Glomerular endothelial cell (primary cell): ENCODE data around the gene OXT. TPM values are rescaled to one million over a fixed set of nuclear protein-coding genes. Genes with fewer than 3 reads are reported as not detected.

Experiments used
- DNase-seq: peaks from one replicate; pipeline ENCODE4 v3.0.0-alpha.2; 2011; ENCODE audit warnings: low read depth, low spot score; ENCODE audit errors: extremely low read depth
- total RNA-seq: library from RNA; depleted of rRNA; stranded (reverse); fragments of >200 nt; gene quantifications from 2 replicates; pipeline ENCODE4 v1.2.3, GENCODE V29; 2015

The OXT gene
- total RNA-seq, 1 donor from 2014 or later = not detected

- no peak for DNase-seq
Observed at GRCh38 chr20:3084283-3084985, 13.0 kb downstream of the OXT start, which contains the start of gene AVP. Gene AVP, minus strand, starts transcription at chr20:3084724. Its CDS starts 50 bp downstream, at chr20:3084674.

DNA sequence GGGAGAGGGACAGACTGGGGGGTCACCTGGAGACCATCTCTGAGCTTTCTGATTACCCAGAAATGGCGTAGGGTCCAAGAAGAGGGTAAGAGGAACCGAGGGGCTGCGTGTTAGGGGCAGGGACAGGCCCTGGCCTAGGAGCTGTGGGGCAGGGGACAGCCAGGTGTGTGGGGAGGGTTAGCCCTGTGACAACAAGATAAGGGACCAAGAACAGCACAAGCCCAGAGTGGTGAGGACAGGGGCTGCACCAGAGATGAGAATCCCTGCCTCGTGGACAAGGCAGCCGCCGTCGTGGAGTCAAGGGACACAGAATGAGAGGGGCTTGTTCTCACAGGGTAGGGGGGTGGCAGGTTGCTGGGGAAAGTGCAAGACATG lies 13.6 kb downstream of the OXT start:
- DNase-seq = no peak

DNA sequence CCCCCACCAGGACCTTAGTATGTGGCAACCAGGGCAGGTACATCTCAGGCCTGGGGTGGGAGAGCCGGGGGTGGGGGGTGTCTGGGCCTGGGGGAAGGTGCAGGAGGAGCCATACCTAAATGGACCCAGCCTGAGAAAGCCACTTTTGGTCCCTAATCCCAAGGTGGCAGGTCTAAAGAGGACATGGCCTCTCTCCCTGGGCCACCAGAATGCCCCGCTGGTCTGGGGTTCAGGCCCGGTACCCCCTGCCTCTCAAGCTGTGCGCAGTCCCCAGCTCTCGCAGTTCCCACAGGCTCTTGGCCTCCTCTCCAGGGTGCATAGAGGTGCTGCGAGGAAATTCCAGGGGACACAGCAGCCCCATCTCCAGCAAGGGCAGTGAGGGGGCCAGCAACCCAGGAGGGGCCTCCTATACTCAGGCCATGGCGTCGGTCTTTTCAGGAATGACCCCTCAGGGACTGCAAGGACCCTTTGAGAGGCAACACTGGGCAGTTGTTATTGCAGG lies 14.2 kb downstream of the OXT start:
- no peak for DNase-seq

DNA sequence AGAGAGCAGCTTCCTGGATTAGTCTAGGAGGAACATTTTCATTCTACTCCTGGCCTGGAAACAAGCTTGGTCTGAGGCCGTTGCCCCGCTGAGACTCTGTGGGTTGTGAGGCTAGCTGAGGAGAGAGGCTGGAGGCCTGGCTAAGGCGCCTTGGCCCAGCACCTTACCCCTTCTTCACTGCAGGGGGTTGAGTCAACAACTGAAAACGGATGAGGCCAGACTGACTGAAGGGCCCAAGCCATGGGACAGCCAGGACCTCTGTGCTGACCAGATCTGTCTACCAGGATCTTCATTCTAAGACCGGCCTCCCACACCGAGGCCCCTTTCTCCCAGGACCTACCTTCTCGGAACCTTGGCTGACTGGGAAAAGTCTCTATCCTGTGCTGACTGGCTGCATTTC lies 16.6 kb downstream of the OXT start:
- no peak for DNase-seq

DNA sequence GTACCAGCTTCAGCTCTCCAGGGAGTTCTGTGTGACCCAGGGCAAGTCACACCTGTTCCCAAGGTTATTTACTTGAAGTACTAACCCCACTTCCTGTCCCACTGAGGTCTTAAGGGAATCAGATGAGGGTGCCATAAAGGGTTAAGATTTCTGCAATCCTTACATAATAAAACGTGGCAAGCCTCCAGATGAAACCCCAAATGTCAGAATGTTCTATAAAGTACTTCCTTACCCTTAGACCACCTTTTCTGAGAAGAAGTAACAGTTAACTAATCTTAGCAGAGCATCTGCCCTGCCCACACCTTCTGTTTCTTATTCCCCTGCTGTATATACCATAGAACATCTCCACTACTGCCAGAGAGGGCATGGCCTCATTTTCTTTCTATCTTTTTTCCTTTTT lies 19.1 kb downstream of the OXT start:
- no peak for DNase-seq

GRCh38 chr20:3092611-3093379 lies 21.4 kb downstream of the OXT start:
- DNase-seq = no peak

GRCh38 chr20:3093861-3094361 lies 22.5 kb downstream of the OXT start:
- peak; percentile 37 for DNase-seq

GRCh38 chr20:3094848-3095629 lies 23.6 kb downstream of the OXT start:
- DNase-seq = no peak

GRCh38 chr20:3100480-3100879 lies 29.1 kb downstream of the OXT start:
- no peak for DNase-seq

DNA sequence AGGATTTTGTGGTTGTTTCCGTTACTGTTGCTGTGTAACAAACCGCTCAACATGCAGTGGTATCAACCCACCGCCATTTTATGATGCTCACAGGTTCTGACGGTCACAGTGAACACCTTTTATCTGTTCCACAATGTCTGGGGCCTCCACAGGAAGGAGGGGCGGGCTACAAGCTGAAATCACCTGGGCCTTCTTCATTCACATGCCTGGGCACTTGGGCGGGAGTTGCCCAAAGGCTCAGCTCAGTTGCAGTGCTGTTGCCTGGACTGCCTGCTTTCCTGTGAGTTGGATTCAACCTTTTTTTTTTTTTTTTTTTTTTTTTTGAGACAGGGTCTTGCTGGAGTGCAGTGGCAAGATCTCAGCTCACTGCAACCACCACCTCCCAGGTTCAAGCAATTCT lies 29.8 kb downstream of the OXT start:
- DNase-seq = no peak

DNA sequence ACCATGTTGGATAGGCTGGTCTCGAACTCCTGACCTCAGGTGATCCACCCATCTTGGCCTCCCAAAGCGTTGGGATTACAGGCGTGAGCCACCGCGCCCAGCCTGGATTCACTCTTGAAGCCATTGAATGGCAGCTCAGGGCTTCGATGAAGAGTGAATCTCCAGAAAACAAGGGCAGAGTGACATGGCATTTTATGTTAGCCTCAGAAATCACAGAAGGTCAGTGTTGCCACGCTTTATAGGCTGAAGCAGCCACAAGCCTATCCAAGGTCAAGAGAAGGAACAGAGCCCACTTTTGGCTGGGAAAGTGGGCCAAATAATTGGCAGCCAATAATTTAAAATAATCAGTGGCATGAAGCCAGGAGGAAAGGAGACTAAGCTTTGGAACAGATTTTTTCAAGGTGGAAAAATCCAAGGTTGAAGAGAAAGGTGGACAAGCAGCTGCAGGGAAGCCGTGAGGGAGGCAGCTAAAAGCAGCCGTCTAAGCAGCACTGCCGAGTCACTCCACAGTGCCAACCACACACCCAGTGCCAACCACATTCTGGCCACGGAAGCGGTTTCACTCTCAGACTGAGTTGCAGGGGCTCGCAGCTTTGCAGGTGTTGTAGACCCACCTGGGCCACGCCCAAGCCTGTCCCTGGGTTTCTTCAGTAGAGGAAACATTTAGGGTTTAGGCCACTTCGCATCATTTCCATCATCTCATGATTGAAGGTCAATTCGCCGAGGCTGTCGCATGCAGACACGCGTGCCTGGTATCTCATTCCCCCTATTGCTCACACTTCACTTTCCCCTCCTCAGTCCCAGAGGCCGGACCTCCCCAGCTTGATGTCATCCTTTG lies 30.5 kb downstream of the OXT start:
- no peak for DNase-seq

DNA sequence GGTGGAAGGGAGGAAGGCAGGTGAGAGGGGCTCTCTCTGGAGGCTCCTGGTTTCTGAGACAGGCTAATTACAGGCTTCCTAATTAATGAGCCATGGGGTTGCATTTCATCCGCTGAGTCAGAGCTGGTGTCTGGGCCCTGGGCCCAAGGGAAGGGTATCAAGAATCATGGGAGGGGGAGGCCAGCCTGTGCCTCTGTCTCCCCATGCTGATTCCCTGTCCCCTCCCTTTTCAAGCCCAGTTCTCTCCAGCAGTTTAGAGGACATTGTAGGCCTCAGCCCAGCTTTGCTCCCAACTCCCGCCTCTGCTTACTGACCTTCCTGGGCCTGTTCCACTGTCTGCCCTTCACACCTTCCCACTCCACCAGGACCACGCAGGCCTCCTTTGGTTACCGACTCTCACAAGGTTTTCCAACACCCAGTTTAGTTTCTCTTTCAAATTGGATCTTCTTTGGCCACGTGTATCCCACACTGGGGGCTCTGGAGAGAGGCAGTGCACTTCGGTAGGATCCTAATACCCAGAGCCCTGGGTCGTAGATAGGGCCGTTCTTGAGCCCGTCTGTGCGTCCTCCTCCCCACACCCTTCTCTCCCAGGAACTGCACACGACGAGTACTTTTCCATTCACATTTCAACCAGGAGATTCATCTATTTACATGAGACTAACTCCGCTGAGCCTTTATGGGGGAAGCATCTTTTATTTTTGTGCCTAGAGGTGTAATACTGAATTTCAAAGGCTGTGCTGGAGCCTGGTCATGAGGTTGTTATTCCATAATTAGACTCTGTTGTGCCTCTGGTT lies 31.4 kb downstream of the OXT start:
- DNase-seq = no peak

DNA sequence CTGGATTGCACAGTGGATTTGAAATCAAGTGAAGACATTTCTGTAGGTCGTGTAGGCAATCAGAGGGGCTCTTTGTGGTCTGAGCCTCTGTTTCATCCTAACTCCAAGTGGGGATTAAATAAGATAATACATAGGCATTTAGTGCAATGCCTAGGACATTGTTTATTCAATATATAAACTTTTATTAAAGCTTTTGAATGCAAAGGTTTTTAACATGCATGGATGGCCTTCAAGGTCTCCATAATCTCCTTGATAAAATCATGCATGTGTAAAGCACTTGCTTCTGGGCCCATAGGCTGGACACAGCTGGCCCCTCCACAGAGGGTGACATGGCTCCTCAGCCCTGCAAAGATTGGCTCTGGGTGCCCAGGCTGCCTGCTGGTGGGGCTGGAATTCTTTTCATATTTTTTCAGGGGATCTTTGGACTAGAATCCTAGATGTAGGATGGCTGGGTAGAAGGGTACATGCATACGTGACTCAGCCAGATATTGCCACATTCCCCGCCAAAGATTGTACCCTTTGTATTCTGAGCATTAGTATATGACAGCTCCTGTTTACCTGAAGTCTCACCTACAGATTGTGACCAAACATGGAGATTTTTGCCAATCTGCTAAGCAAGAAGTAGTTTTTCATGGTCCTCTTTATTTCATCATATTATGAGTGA lies 32.1 kb downstream of the OXT start:
- DNase-seq = no peak

DNA sequence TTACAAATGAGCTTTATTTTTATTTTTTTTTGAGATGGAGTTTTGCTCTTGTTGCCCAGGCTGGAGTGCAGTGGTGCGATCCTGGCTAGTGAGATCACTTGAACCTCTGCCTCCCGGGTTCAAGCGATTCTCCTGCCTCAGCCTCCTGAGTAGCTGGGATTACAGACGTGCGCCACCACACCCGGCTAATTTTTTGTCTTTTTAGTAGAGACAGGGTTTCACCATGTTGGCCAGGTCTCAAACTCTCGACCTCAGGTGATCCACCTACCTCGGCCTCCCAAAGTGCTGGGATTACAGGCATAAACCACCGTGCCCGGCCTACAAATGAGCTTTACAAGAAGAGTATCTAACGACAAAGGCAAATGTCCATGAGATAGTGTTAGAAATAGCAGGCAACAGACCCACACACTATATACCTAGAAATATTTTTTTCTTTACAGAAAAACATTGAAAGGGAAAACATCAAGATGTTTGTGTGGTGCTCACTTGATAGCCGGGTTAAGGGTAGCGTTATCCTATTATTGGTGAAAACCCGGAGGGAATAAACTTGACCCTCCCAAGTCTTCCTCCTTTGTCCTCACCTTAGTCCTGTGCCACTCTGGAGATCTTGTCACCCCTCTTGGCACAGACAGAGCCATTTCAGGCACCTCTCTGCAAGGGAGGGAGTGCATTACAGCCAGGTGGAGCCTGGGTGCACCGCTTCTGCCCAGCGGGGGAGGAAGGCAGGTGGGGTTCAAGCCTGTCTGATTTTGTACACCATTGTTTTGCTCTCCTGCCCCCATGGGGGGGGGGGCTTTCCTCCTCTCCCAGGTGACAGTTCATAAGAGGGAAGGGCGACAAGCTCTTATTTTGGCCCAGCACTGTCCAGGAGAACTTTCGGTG lies 34.1 kb downstream of the OXT start:
- no peak for DNase-seq

DNA sequence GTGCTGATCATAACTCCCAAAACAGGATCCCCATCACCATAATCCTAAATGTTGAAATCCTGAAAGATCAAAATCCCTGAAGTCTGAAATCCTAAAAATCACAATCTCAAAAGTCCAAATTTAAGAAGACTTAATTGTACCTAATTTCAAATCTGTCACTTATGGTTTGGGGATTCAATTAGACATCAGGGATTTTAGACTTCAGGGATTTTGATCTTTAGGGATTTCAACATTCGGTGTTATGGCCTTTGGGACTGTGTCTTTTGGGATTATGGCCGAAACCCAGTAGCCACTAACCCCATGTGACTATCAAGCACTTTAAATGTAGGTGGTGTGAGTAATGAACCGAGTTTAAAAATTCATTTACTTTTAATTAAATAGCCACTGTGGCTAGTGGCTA lies 34.8 kb downstream of the OXT start:
- no peak for DNase-seq

DNA sequence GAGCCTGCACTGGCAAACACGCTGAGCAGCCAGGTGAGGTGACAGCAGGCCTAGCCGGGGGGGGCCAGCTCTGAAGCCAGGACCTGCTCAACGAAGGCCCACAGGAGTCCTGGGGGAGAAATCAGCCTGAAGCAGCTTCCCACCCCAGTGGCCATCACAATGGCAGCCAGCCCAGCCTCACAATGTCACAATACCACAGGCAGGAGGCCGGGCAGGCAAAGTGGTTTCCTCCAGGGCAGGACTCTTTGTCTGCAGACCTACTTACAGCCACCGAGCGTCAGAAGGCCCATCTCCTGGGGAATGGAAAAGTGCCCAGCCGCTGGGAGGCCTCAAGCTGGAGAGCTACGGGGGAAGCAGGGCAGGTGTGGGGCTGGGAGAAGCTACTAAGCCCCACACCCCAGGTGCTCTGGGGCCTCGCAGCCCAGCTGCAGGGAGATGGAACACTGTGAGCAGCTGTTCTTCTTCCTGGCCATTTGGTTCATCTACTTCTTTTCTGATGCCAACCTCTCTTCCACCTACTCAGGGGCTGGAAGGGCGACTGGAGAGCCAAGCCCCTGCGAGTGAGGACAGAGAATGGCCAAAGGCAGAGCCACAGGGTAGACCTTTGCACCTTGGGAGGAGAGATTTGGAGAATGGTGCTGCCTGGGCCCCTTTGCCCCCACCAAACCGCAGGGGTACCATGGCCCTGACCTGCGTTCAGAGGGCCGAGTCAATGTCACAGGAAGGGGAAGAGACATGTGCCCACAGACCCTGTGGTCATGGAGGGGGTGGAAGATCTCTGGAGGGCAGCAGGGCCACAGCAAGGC lies 35.4 kb downstream of the OXT start:
- DNase-seq = no peak

DNA sequence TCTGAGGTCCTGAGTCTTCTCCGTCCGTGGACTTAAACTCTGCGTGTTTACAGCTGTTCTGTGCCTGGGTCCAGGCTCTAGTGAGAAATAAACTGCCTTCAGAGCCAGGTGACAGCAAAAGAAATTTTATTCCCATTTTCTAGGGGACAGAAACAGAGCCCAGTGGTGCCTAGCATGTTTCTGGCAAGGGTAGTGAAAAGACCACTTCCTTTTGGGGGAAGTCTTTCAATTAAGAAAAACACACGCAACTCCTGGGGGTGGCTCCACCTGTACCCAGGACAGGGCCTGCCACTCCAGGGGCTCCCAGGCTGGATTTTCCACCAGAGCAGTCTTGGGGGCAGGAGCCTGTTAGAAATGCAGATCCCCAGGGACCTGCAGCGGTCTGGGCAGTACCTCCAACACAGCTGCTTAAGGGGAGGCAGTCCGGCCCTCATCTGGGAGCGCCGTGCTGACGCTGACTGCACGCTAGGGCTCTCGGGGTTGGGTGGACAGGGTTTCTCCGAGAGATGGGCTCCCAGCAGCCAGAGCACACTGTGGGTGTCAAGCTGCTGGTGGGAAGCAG lies 36.1 kb downstream of the OXT start:
- no peak for DNase-seq
